Right lobe of liver (tissue), 4 donors: ENCODE results near the gene RAB1B.

Experiments used
- CTCF ChIP-seq, 4 donors: fragments of 200-600 bp in 3 of 4; fragments of 450-650 bp in 1 of 4; IDR thresholded peaks; one replicate each; pipeline versions ENCODE4 v1.5.1 to v1.8.0; 2016 to 2022; ENCODE audit warnings: antibody characterized with exemption in 4 of 4, mild to moderate bottlenecking in 2 of 4
- POLR2A ChIP-seq: fragments of 450-650 bp; IDR thresholded peaks from one replicate; pipeline ENCODE4 v1.6.1; 2017; ENCODE audit warnings: antibody characterized with exemption, mild to moderate bottlenecking
- donor health status: DM: no; HTN: no; CAD: no.
- donor health status: DM: no; HTN: no; CAD: no.
- donor health status: DM: no; HTN: yes; CAD: no.

- TF ChIP-seq CTCF (IDR thresholded peaks at IDR 0.05) (no peak), POLR2A (no peak)
Measured at GRCh38 chr11:66266378-66267038, 1.9 kb upstream of the RAB1B start.
